SK-MEL-5 (cell line): Measurements from ENCODE around the gene SLC25A26. TPM values are rescaled to one million over a fixed set of nuclear protein-coding genes. Genes with fewer than 3 reads are reported as not detected.

Experiments
- DNase-seq: peaks from one replicate; pipeline ENCODE4 v3.0.0-alpha.2; 2016; ENCODE audit warnings: low read depth, low spot score
- in situ Hi-C: cut with HindIII; loops from 2 replicates; pipeline ENCODE4 v1.10.0; 2016; ENCODE audit warnings: low sequenced_read_pairs, high pct_unique_total_duplicates, low pct_unique_long_range_greater_than_20kb
- total RNA-seq: library from RNA; depleted of rRNA; stranded (reverse); fragments of >200 nt; shearing (Covaris generic); gene quantifications from 2 replicates; pipeline ENCODE4 v1.2.3, GENCODE V29; 2014

SLC25A26 gene
- total RNA-seq, 1 experiment from 2014 or later, result 32.7 TPM

GRCh38 chr3:66344391-66344811 is 123.6 kb downstream of the SLC25A26 start:
- in situ Hi-C loops, result no loop called here
- DNase-seq, result no peak

- in situ Hi-C loops, result no loop called here
- DNase-seq, result no peak
Measured at GRCh38 chr3:66344848-66345578, 124.2 kb downstream of the SLC25A26 start.

GRCh38 chr3:66348704-66349103 is 127.9 kb downstream of the SLC25A26 start:
- peak; percentile 63 for DNase-seq
- in situ Hi-C loops, result no loop called here

GRCh38 chr3:66350601-66351000 is 129.8 kb downstream of the SLC25A26 start:
- in situ Hi-C loops, result no loop called here
- DNase-seq, result no peak

- in situ Hi-C loops, result no loop called here
Measured at GRCh38 chr3:66353039-66353438, 132.2 kb downstream of the SLC25A26 start.

GRCh38 chr3:66353530-66353929 is 132.7 kb downstream of the SLC25A26 start:
- no peak for DNase-seq
- in situ Hi-C loops, result no loop called here

More at GRCh38 chr3:66353039-66353438, 132.2 kb downstream of the SLC25A26 start:
- no peak for DNase-seq

GRCh38 chr3:66354001-66354400 is 133.2 kb downstream of the SLC25A26 start:
- in situ Hi-C loops, result no loop called here
- DNase-seq, result no peak

- in situ Hi-C loops, result no loop called here
- no peak for DNase-seq
Measured at GRCh38 chr3:66355394-66355793, 134.6 kb downstream of the SLC25A26 start.

- in situ Hi-C loops, result no loop called here
- no peak for DNase-seq
Measured at GRCh38 chr3:66355997-66356396, 135.2 kb downstream of the SLC25A26 start.

- in situ Hi-C loops, result no loop called here
- DNase-seq, result no peak
Measured at GRCh38 chr3:66361356-66361755, 140.6 kb downstream of the SLC25A26 start.

GRCh38 chr3:66362541-66362941 is 141.7 kb downstream of the SLC25A26 start:
- no peak for DNase-seq
- in situ Hi-C loops, result no loop called here

GRCh38 chr3:66363148-66363547 is 142.3 kb downstream of the SLC25A26 start:
- in situ Hi-C loops, result no loop called here
- DNase-seq, result no peak

- no peak for DNase-seq
- in situ Hi-C loops, result no loop called here
Measured at GRCh38 chr3:66365080-66365479, 144.3 kb downstream of the SLC25A26 start.

- DNase-seq, result no peak
- in situ Hi-C loops, result no loop called here
Measured at GRCh38 chr3:66366747-66367146, 145.9 kb downstream of the SLC25A26 start.

GRCh38 chr3:66367979-66368378 is 147.2 kb downstream of the SLC25A26 start:
- in situ Hi-C loops, result no loop called here
- no peak for DNase-seq

- no peak for DNase-seq
- in situ Hi-C loops, result no loop called here
Measured at GRCh38 chr3:66370179-66370578, 149.4 kb downstream of the SLC25A26 start.

GRCh38 chr3:66371432-66371831 is 150.6 kb downstream of the SLC25A26 start:
- in situ Hi-C loops, result no loop called here
- no peak for DNase-seq

- DNase-seq, result peak; percentile 50
- in situ Hi-C loops, result no loop called here
Measured at GRCh38 chr3:66372681-66373350, 152.0 kb downstream of the SLC25A26 start.

- no peak for DNase-seq
- in situ Hi-C loops, result no loop called here
Measured at GRCh38 chr3:66376568-66376967, 155.8 kb downstream of the SLC25A26 start.
